GM19035 (cell line): ENCODE measurements around the gene STK39.

Experiments used
- ATAC-seq: cut with Tn5 transposase; IDR thresholded peaks from one replicate; pipeline ENCODE4 v1.9.1; 2021; ENCODE audit not compliant: unreplicated experiment

STK39 gene

DNA sequence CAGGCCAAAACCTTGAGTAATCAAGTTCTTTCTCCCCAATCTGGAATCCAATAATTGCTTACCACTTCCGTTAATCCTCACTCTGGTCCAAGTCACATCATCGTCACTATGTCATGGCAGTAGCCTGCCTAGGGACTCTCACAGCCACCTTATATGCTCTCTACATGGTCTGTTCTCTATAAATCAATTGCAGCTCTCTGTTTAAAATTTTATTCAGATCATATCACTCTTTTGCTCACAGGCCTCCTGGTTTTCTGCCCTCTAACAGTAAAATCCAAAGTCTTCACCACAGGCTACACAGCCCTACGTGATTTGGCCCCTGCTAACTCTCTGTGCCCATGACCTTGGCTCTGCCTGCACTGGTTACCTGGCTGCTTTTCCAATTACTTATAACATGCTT is 188.7 kb downstream of the STK39 start:
- no peak for ATAC-seq

DNA sequence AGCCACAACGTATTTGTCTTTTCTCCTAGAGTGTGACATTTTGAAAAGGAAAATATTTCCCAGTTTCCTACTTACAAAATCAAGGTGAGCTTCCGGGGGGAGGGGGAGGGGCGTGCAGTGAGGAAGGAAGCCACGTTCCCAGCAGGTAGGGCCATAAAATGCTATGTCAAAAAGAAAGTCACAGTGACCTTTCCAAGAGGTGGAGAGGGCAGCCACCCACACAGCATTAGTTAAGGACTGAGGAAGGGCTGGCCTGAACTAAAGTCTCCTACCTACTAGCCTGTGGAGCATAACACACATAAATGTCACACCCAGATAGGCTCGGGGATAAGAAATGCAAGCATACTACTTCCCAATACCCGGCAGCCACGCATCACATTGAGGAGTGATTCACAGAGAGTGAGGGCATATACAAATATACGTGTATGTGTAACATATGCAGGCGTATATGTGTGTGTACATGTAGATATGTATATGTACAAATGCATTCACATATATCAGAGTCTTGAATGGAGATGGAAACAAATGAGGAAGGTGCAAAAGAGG is 191.1 kb downstream of the STK39 start:
- no peak for ATAC-seq

DNA sequence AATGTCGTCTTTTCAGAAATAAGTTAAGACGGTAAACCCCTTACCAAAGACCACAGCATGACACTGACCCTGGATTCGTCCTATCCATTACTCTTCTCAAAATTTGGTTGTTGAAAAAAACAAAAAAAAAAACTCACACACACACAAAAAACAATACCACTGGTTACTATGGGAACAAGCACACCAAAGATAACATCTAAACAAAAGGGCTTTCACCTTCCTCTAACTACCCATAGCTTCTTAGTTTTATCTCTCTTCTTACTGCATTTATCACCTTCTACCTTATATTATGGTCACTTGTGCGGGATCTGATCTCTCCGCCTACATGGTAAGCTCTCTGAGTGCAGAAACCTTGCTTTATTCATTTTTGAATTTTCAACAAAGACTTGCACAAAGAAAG is 192.7 kb downstream of the STK39 start:
- no peak for ATAC-seq

- ATAC-seq: no peak
Observed at GRCh38 chr2:168053676-168054075, 193.7 kb downstream of the STK39 start.

DNA sequence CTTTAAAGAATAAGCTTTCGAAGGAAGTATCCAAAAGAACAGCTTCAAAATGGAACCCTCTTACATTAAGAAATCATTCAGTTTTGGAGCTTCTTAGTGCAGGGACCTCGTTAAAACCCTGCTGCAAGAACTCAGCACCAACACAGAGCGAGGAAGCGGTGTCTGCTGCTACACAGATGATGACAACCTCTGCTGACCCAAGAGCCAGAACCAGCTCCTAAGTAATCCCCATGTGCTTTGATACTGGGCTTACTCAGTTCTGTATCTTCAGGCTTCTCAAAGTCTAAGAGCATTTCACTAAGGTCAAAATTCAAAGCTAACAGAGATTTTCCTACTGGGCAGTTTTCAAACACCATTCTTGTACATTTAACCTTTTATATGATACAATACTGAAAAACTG is 194.6 kb downstream of the STK39 start:
- ATAC-seq: no peak

GRCh38 chr2:168050377-168050776 is 197.0 kb downstream of the STK39 start:
- no peak for ATAC-seq

DNA sequence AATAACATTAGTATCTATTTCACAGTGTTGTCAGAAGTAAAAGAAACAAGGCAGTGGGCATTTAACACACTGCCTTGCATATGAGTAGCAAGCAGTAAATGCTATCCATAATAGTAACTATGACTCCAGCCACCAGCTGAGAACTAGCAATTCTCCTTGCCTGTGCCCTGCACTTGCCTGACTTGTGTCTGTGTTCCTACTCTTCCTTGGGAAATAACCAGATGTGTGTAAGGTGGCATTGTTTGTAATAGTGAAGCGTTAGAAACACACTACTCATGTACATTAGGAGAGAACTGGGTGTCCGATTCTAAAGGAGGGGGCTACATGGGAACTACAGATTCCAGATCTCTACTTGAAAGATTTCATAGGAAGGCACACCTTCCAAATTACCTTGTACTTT is 197.8 kb downstream of the STK39 start:
- no peak for ATAC-seq

DNA sequence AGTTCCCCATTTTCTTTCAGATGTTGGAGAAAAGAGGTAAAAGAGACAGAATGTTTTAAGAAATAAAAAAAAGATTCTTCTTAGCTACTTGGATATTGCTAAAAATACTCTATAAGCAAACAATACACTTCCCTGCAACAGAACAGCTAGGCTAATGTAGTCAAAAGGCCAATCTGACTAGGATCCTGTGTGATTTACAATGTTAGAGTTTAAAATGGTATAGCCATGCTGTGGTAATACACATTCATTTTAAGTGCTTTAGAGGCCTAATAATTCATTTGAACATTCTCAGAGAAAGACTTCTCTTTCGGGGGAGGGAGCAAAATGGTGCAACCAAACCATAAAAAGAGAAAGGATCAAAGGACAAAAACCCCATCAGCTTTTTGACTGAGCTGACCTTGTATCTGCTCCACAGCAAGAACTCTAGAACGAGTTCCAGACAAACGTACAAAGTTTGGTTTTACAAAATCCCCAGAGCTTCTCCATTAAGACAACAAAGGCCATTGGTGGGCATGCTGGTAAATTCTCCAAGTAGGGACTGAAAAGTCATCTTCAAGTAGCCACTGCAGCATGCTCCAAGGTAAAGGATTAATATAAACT is 200.2 kb downstream of the STK39 start:
- no peak for ATAC-seq

DNA sequence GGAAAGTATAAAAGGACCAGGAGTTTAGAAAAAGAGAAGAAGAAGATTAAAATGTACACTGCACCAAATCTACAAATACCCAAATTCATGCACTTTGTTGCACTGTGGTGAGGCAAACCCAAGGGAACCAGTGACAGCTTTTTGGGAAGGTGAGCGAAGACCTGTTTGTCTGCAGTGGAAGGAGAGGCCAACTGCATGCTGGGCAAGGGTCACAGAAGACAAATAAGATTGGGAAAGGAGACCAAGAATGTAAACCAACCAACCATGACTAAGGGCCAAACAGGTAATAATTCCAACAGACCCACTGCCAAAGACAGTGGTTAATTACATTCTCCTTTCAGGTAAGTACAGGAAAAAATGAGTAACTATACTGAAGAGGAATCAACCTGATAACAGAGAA is 202.8 kb downstream of the STK39 start:
- no peak for ATAC-seq

DNA sequence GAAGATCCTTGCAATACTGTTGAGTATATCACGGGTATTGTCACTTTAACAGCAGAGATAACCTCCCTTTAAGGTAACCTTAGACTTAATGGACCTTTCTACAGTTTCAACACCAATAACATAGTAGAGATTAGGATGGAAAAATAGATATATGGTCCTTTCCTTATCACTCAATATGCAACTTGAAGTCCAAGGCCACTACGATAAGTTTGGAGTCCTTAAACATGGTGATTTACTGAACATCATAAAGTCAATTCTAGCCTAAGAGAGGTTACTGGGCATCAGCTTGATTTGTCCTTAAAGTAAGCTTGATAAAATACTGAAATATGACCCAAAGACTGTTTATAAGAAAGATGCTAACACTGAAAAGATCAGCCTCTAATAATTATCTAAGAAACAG is 203.2 kb downstream of the STK39 start:
- no peak for ATAC-seq

GRCh38 chr2:168042127-168042824 is 205.1 kb downstream of the STK39 start:
- ATAC-seq: peak; percentile 90

- no peak for ATAC-seq
Observed at GRCh38 chr2:168039881-168040280, 207.5 kb downstream of the STK39 start.

GRCh38 chr2:168037778-168038177 is 209.6 kb downstream of the STK39 start:
- ATAC-seq: no peak

DNA sequence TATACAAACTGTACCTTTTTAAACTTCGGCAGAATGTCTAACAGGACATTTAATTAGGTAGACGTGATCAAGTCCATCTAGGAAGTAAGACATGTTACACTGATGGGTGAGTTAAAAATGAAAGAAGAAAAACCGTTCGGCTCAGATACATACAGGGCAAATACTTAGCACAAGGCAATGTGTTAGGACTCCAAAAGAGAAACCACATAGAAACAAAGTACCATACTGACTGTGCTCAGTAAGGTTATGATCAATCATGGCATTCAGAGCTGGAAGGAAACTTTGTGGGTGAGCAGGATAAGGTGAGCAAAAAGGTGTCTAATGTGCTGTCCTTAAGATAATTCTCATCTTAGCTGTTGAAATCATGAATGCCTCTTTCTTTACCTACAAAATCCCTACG is 211.9 kb downstream of the STK39 start:
- ATAC-seq: peak; percentile 73

GRCh38 chr2:168034616-168035015 is 212.8 kb downstream of the STK39 start:
- ATAC-seq: no peak

GRCh38 chr2:168033966-168034365 is 213.4 kb downstream of the STK39 start:
- no peak for ATAC-seq

DNA sequence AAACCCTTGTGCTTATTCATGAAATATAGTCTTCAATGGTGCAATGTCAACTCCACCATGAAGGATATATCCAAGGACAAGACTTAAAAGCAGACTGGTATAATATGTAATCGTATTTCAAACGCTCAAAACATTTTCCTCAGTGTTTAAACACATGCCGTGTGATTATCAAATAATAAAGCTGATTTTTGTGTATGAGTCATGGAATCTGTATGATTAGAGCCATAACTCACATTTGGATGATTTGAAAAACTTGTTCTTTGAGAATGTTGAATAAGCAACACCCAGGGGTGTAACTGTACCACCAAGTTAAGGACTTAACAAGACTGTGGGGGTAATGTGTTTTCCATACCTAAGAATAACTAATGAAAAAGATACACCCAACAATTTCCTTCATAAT is 215.3 kb downstream of the STK39 start:
- no peak for ATAC-seq

GRCh38 chr2:168030862-168031624 is 216.4 kb downstream of the STK39 start:
- ATAC-seq: peak; percentile 69

- no peak for ATAC-seq
Observed at GRCh38 chr2:168029071-168029470, 218.3 kb downstream of the STK39 start.

GRCh38 chr2:168028362-168028761 is 219.0 kb downstream of the STK39 start:
- ATAC-seq: no peak

- no peak for ATAC-seq
Observed at GRCh38 chr2:168025487-168026202, 221.8 kb downstream of the STK39 start.
